Uterus (tissue), 4 donors: ENCODE results near the gene IRF2BP2. TPM values are rescaled to one million over a fixed set of nuclear protein-coding genes. Genes with fewer than 3 reads are reported as not detected.
A peak's percentile ranks its signal among the peaks of the same experiment; 100 is the strongest.

ENCODE experiments used
- DNase-seq, 2 donors: peaks; one replicate each; pipeline ENCODE4 v3.0.0-alpha.2; 2019 to 2020
- H3K27ac ChIP-seq, 2 donors: fragments of 200-600 bp; sonication (generic); 1 replicate in 1 of 2; 2 replicates in 1 of 2; pipeline ENCODE4 v1.5.1; 2016 to 2018
- H3K27me3 ChIP-seq, 2 donors: fragments of 200-600 bp; sonication (generic); one replicate each; pipeline ENCODE4 v1.5.1; 2018 to 2019; ENCODE audit warnings: control low read depth in 1 of 2
- H3K36me3 ChIP-seq, 2 donors: fragments of 200-600 bp; sonication (generic); one replicate each; pipeline ENCODE4 v1.5.1; 2019; ENCODE audit warnings: control low read depth in 1 of 2
- H3K4me1 ChIP-seq, 2 donors: fragments of 200-600 bp; sonication (generic); one replicate each; pipeline ENCODE4 v1.5.1; 2018 to 2019; ENCODE audit warnings: control low read depth in 1 of 2
- H3K4me3 ChIP-seq, 2 donors: fragments of 200-600 bp; sonication (generic); 1 replicate in 1 of 2; 2 replicates in 1 of 2; pipeline ENCODE4 v1.5.1; 2018 to 2019; ENCODE audit warnings: mild to moderate bottlenecking in 1 of 2
- H3K9me3 ChIP-seq, 2 donors: fragments of 200-600 bp; sonication (generic); one replicate each; pipeline ENCODE4 v1.5.1; 2019; ENCODE audit warnings: control low read depth in 1 of 2
- CTCF ChIP-seq, 4 experiments: fragments of 200-600 bp in 2 of 4; fragments of 450-650 bp in 2 of 4; sonication (generic) in 2 of 4; IDR thresholded peaks; one replicate each; pipeline ENCODE4 v1.5.1; 2016 to 2019; ENCODE audit warnings: antibody characterized with exemption in 4 of 4, mild to moderate bottlenecking in 2 of 4, moderate library complexity in 1 of 4
- POLR2A ChIP-seq, 2 donors: fragments of 450-650 bp; IDR thresholded peaks; one replicate each; pipeline ENCODE4 v1.6.1; 2016; ENCODE audit warnings: antibody characterized with exemption in 2 of 2, mild to moderate bottlenecking in 1 of 2, moderate library complexity in 1 of 2
- intact Hi-C: fragments of 100-400 bp; cut with DNase I; formaldehyde crosslinking; loops from one replicate; pipeline ENCODE4 v1.15.1; 2023; ENCODE audit warnings: low total_unique reads
- total RNA-seq, 4 donors: library from RNA; depleted of rRNA in 3 of 4; stranded (reverse); fragments of >200 nt in 3 of 4; gene quantifications; one replicate each; pipeline versions ENCODE4 v1.1.0 to v1.2.4, GENCODE V29; 2014 to 2023
- donor health status: DM: yes; HTN: yes; CAD: no.

IRF2BP2 gene
- total RNA-seq, 4 donors from 2014 or later: 56.8 to 182 (median 124) TPM

GRCh38 chr1:234603221-234604204, 6.5 kb downstream of the IRF2BP2 start:
- Histone ChIP-seq H3K27ac (peak overlapping the region; percentile 99 to 100), H3K4me1 (peaks cover 17 to 22% of the 10 kb centered on the region in 2 donors), H3K9me3 (no peaks in the 10 kb centered on the region), H3K36me3 (no peaks in the 10 kb centered on the region), H3K27me3 (no peaks in the 10 kb centered on the region), H3K4me3 (peak overlapping the region; percentile 48 to 54)
- intact Hi-C loops: loop anchor here (10.0 kb wide), 3 partner anchors 69 to 471 kb away; no protein-coding TSS in a partner anchor
- DNase-seq: no peak
- TF ChIP-seq POLR2A (IDR thresholded peaks at IDR 0.05) (no peak), CTCF (IDR thresholded peaks at IDR 0.05) (no peak)

GRCh38 chr1:234602334-234603220, 7.4 kb downstream of the IRF2BP2 start:
- DNase-seq: peak in 1 of 2 donors; percentile 70
- H3K27me3 ChIP-seq: no peaks in the 10 kb centered on the region
- peaks cover 19 to 22% of the 10 kb centered on the region in 2 donors for H3K4me1 ChIP-seq
- H3K36me3 ChIP-seq: no peaks in the 10 kb centered on the region
- H3K9me3 ChIP-seq: no peaks in the 10 kb centered on the region
- no peak overlapping the region for H3K4me3 ChIP-seq
- TF ChIP-seq CTCF (IDR thresholded peaks at IDR 0.05) (no peak), POLR2A (IDR thresholded peaks at IDR 0.05) (peak; percentile 41 to 50)
- intact Hi-C loops: loop anchor here (10.0 kb wide), 3 partner anchors 68 to 472 kb away; no protein-coding TSS in a partner anchor
- peak overlapping the region; percentile 99 to 100 for H3K27ac ChIP-seq

GRCh38 chr1:234601301-234602017, 8.5 kb downstream of the IRF2BP2 start:
- TF ChIP-seq POLR2A (IDR thresholded peaks at IDR 0.05): no peak
- TF ChIP-seq CTCF (IDR thresholded peaks at IDR 0.05): no peak
- Histone ChIP-seq H3K9me3 (no peaks in the 10 kb centered on the region), H3K4me3 (no peak overlapping the region), H3K27me3 (no peaks in the 10 kb centered on the region), H3K27ac (peak overlapping the region; percentile 99 to 100), H3K4me1 (peaks cover 19 to 22% of the 10 kb centered on the region in 2 donors), H3K36me3 (no peaks in the 10 kb centered on the region)
- DNase-seq: peak in 1 of 2 donors; percentile 47
- intact Hi-C loops: loop anchor here (10.0 kb wide), 3 partner anchors 67 to 473 kb away; no protein-coding TSS in a partner anchor

GRCh38 chr1:234600418-234601281, 9.3 kb downstream of the IRF2BP2 start:
- intact Hi-C loops: loop anchor here (10.0 kb wide), 3 partner anchors 66 to 474 kb away; no protein-coding TSS in a partner anchor
- peak overlapping the region; percentile 6 to 63 for H3K4me3 ChIP-seq
- H3K27ac ChIP-seq: peak overlapping the region; percentile 99 to 100
- peak in 1 of 2 donors; percentile 20 for TF ChIP-seq POLR2A (IDR thresholded peaks at IDR 0.05)
- no peak for TF ChIP-seq CTCF (IDR thresholded peaks at IDR 0.05)
- no peaks in the 10 kb centered on the region for H3K36me3 ChIP-seq
- DNase-seq: peak; percentile 65
- no peaks in the 10 kb centered on the region for H3K27me3 ChIP-seq
- peaks cover 19 to 22% of the 10 kb centered on the region in 2 donors for H3K4me1 ChIP-seq
- H3K9me3 ChIP-seq: no peaks in the 10 kb centered on the region
